CD4-positive, alpha-beta T cell treated with Interleukin-4 for 4 hours (primary cell): Measurements from ENCODE around the gene CLINT1.

Experiments used
- DNase-seq: peaks from one replicate; pipeline ENCODE4 v3.0.0-alpha.2; 2020

The CLINT1 gene

DNA sequence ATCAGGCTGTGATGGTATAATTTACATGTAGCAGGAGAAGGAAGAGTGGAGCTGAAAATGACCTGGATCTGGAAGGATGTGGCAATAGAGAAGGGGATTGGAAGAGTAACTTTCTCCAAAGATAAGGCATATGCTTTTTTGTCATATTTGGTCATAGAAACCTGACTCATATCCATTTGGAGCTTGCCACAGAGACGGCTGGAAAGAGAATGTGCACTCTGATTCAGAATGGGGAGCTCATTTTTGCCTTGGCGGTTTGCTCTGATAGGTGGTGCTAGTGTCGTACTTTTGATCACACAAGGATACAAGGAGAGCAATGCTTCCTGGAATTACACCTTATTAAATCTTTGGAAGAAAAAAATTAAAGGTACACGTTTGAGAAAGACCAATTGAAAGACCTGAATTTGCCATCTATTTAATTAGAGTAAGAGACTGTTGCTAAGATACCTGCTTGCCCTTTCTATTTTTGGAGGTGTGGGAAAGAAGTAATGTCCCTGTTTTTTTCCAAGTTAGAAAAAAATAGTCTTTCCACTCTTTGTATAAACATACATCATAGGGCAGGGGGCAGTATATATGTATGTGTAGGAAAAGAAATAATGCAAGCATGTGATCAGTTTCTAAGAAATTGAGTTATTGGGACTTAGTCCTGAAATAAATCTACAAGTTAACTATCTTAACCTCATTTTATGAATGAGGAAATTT is 110.0 kb downstream of the CLINT1 start:
- no peak for DNase-seq

GRCh38 chr5:157747766-157748700 is 110.9 kb downstream of the CLINT1 start:
- DNase-seq, result no peak

GRCh38 chr5:157747173-157747740 is 111.7 kb downstream of the CLINT1 start:
- no peak for DNase-seq

- no peak for DNase-seq
Measured at GRCh38 chr5:157745041-157745456, 113.9 kb downstream of the CLINT1 start.

GRCh38 chr5:157744051-157745011 is 114.6 kb downstream of the CLINT1 start:
- DNase-seq, result no peak

DNA sequence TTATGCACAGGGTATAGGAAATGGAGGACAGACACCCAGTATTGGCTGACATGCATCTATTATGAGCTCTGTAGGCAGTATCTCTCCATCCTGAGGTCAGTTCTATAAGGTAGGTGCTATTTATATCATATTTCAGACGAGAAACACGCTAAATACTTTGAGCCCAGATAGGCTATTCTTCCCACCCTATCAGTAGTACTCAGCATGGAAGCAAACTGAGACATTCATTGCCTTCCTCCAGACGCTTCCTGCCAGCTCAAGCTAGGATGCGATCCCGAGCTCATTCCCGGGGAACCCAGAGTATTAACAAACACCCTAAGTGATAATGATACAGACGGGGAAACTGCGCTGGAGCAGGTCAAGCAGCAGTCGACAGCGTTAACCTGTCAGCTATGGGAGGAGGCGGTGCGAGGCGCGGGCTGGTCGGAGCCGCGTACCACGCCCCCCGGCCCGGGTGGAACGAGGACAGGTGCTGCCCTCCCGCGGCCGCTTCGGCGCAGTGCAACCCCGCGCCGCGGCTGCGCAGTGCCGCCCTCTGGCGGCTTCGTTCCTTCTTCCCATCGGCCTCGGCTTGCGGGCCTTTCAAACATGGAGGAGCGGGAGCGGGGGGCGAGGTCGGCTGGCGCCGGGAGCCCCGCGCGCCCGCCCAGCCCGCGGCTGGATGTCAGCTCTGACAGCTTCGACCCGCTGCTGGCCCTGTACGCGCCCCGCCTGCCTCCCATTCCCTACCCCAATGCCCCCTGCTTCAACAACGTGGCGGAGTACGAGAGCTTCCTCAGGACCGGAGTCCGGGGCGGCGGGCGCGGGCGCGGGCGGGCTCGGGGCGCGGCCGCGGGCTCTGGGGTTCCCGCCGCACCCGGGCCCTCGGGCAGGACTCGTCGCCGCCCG is 115.5 kb downstream of the CLINT1 start, which contains the start of gene LSM11:
Gene LSM11, plus strand, starts transcription at position 550 of the 888 bp plus-strand sequence. Its CDS starts 39 bp downstream, at position 589.
- DNase-seq, result peak; percentile 80

DNA sequence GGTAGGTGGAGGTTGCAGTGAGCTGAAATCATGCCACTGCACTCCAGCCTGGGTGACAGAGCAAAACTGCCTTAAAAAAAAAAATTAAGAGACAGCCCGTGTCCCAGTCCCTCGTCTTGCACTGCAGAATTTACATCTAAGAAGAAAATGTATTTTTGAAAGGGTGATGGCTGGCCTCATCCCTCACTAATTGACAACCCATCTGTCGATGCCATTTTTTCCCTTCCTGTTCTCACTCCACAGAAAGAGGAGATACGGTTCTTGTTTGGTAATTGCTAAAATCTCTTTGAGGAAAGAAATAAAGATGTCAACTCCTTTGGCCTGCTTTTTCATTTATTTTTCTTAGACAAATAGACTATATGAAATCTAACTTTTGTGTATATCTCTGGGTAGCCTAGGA is 117.8 kb downstream of the CLINT1 start:
- no peak for DNase-seq

DNA sequence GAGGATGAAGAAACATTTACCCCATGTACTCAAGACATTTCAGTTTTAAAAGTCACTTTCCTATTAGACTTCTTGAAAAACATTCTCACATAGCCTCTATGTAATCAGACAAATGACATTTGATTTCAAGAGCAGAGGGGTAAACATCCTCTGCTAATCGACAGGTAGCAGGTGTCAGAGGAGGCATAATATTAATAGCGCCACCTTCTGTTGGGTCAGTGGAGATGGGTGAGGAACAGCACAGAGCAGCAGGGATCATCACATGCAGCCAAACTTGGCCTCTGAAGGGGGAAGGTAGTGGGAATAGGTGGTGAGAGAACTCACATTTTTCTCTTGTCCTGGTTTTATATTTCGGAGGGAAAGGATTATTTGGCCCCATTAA is 118.7 kb downstream of the CLINT1 start:
- peak; percentile 46 for DNase-seq

GRCh38 chr5:157739388-157740228 is 119.3 kb downstream of the CLINT1 start:
- DNase-seq, result no peak

DNA sequence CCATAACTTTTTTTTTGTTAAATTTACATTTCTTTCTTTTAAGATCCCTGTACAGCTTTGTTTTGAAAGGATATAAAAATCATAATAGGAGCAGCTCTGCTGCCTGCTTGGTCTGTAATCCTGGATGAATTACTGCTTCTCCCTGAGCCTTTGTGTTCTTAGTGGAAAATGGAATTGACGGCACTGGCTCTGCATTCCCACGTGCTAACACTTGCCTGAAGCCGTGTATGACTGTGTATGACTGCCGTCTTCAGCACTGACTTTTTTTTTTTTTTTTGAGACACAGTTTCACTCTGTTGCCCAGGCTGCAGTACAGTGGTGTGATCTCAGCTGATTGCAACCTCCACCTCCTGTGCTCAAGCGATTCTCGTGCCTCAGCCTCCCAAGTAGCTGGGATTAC is 123.0 kb downstream of the CLINT1 start:
- no peak for DNase-seq
